GM23338 (cell line): ENCODE measurements around the gene PDZD8. TPM values are rescaled to one million over a fixed set of nuclear protein-coding genes. Genes with fewer than 3 reads are reported as not detected.

ENCODE experiments used
- ATAC-seq: fragments of 200-7000 bp; cut with Tn5 transposase; 3 replicates; pipeline ENCODE4 v1.9.1; 2020
- DNase-seq: peaks from one replicate; pipeline ENCODE4 v3.0.0-alpha.2; 2015; ENCODE audit warnings: low spot score
- H2AFZ ChIP-seq: fragments of 200-600 bp; sonication (generic); 2 replicates; pipeline ENCODE4 v1.8.0; 2016; ENCODE audit warnings: antibody characterized with exemption, mild to moderate bottlenecking, moderate library complexity
- H3F3A ChIP-seq: fragments of 200-600 bp; sonication (generic); replicated peaks from 2 replicates; pipeline ENCODE4 v1.8.0; 2017; ENCODE audit warnings: antibody characterized with exemption, mixed run types, low read depth
- H3K27ac ChIP-seq: fragments of 200-600 bp; sonication (generic); 2 replicates; pipeline ENCODE4 v1.6.1; 2016; ENCODE audit warnings: low read depth
- H3K27me3 ChIP-seq: fragments of 200-600 bp; sonication (generic); 2 replicates; pipeline ENCODE4 v1.8.0; 2016; ENCODE audit warnings: mild to moderate bottlenecking, mixed run types, moderate library complexity; ENCODE audit not compliant: insufficient read depth
- H3K36me3 ChIP-seq: fragments of 200-600 bp; sonication (generic); 2 replicates; pipeline ENCODE4 v1.8.0; 2016; ENCODE audit warnings: mild to moderate bottlenecking; ENCODE audit not compliant: insufficient read depth
- H3K4me1 ChIP-seq: fragments of 200-600 bp; sonication (generic); 2 replicates; pipeline ENCODE4 v1.8.0; 2016; ENCODE audit warnings: mild to moderate bottlenecking, moderate library complexity; ENCODE audit not compliant: insufficient read depth
- H3K4me2 ChIP-seq: fragments of 200-600 bp; sonication (generic); 2 replicates; pipeline ENCODE4 v1.7.1; 2017; ENCODE audit warnings: mixed run types
- H3K4me3 ChIP-seq: fragments of 200-600 bp; sonication (generic); 2 replicates; pipeline ENCODE4 v1.6.1; 2016; ENCODE audit warnings: mixed run types
- H3K79me2 ChIP-seq: fragments of 200-600 bp; sonication (generic); replicated peaks from 2 replicates; pipeline ENCODE4 v1.8.0; 2017; ENCODE audit warnings: mild to moderate bottlenecking; ENCODE audit not compliant: insufficient read depth
- H3K9me2 ChIP-seq: fragments of 200-600 bp; sonication (generic); 2 replicates; pipeline ENCODE4 v1.8.0; 2017; ENCODE audit not compliant: insufficient read depth
- H4K20me1 ChIP-seq: fragments of 200-600 bp; sonication (generic); replicated peaks from 2 replicates; pipeline ENCODE4 v1.8.0; 2017; ENCODE audit warnings: mild to moderate bottlenecking; ENCODE audit not compliant: insufficient read depth
- H3K27ac Mint-ChIP-seq: 2 replicates; pipeline ENCODE4 v1.8.0; 2020; ENCODE audit warnings: inconsistent platforms, mild to moderate bottlenecking, moderate library complexity, mixed read lengths
- H3K27me3 Mint-ChIP-seq: 3 replicates; pipeline ENCODE4 v1.8.0; 2022; ENCODE audit warnings: low read depth, mild to moderate bottlenecking, moderate library complexity, mixed read lengths, inconsistent platforms; ENCODE audit not compliant: insufficient read depth, poor library complexity
- H3K36me3 Mint-ChIP-seq: 3 replicates; pipeline ENCODE4 v1.8.0; 2021; ENCODE audit warnings: low read depth, mild to moderate bottlenecking, inconsistent platforms, moderate library complexity, mixed read lengths
- H3K4me1 Mint-ChIP-seq: 3 replicates; pipeline ENCODE4 v1.8.0; 2020; ENCODE audit warnings: mild to moderate bottlenecking, inconsistent platforms, mixed read lengths
- H3K4me3 Mint-ChIP-seq: 3 replicates; pipeline ENCODE4 v1.8.0; 2021; ENCODE audit warnings: moderate library complexity, mild to moderate bottlenecking, inconsistent platforms, mixed read lengths
- H3K9me3 Mint-ChIP-seq: 3 replicates; pipeline ENCODE4 v1.8.0; 2020; ENCODE audit warnings: moderate library complexity, mild to moderate bottlenecking, inconsistent platforms, mixed read lengths
- CTCF ChIP-seq, 2 experiments: fragments of 200-600 bp in 1 of 2; sonication (generic) in 1 of 2; conservative IDR thresholded peaks; 2 replicates each; pipeline versions ENCODE4 v1.5.1 to v1.6.1; 2016 to 2017; ENCODE audit warnings: antibody characterized with exemption in 2 of 2, low read depth in 2 of 2, mild to moderate bottlenecking in 2 of 2, moderate library complexity in 1 of 2
- ETS1 ChIP-seq: IDR thresholded peaks from 2 replicates; pipeline ENCODE4 v1.6.1; 2016; ENCODE audit warnings: antibody characterized with exemption
- EZH2 ChIP-seq: fragments of 200-600 bp; sonication (generic); IDR thresholded peaks from one replicate; pipeline ENCODE4 v1.8.0; 2017; ENCODE audit warnings: antibody characterized with exemption, mild to moderate bottlenecking, low read depth; ENCODE audit not compliant: unreplicated experiment
- EZH2phosphoT487 ChIP-seq: fragments of 200-600 bp; sonication (generic); IDR thresholded peaks from one replicate; pipeline ENCODE4 v1.8.1; 2018; ENCODE audit warnings: antibody characterized with exemption; ENCODE audit not compliant: unreplicated experiment
- JUNB ChIP-seq: IDR thresholded peaks from one replicate; pipeline ENCODE4 v1.6.1; 2016; ENCODE audit warnings: antibody characterized with exemption; ENCODE audit not compliant: unreplicated experiment
- NANOG ChIP-seq: IDR thresholded peaks from 2 replicates; pipeline ENCODE4 v1.6.1; 2016; ENCODE audit warnings: antibody characterized with exemption, borderline replicate concordance
- POLR2AphosphoS5 ChIP-seq: IDR thresholded peaks from 2 replicates; pipeline ENCODE4 v1.6.1; 2016; ENCODE audit warnings: antibody characterized with exemption, low read depth
- STAT1 ChIP-seq: IDR thresholded peaks from one replicate; pipeline ENCODE4 v1.6.1; 2016; ENCODE audit warnings: antibody characterized with exemption; ENCODE audit not compliant: unreplicated experiment
- ZNF114 ChIP-seq: fragments of 250-450 bp; sonication (Bioruptor Pico); IDR thresholded peaks from 2 replicates; pipeline ENCODE4 v1.5.0; 2020; ENCODE audit warnings: mild to moderate bottlenecking, moderate library complexity
- ZNF331 ChIP-seq: fragments of 250-450 bp; sonication (Bioruptor Pico); IDR thresholded peaks from 2 replicates; pipeline ENCODE4 v1.5.0; 2020; ENCODE audit warnings: low read depth, mild to moderate bottlenecking, moderate library complexity
- ZNF462 ChIP-seq: fragments of 250-450 bp; sonication (Bioruptor Pico); IDR thresholded peaks from 2 replicates; pipeline ENCODE4 v1.5.0; 2020; ENCODE audit warnings: mild to moderate bottlenecking, moderate library complexity
- polyA plus RNA-seq: library from polyadenylated mRNA; unstranded; fragments of >200 nt; fragmentation: Nextera tagmentation; extraction: Ambion mirVana; gene quantifications from 2 replicates; pipeline ENCODE4 v1.2.1, GENCODE V29; 2016
- total RNA-seq: library from RNA; depleted of rRNA; stranded (reverse); fragments of >200 nt; shearing (Covaris generic); gene quantifications from 2 replicates; pipeline ENCODE4 v1.2.3, GENCODE V29; 2014

The PDZD8 gene
- total and polyA plus RNA-seq, 2 experiments from 2014 or later, result 11.4 to 28.6 TPM

GRCh38 chr10:117294735-117295134, 80.5 kb downstream of the PDZD8 start:
- H2AFZ ChIP-seq, result no peak overlapping the region
- no peaks in the 10 kb centered on the region for H3K9me2 ChIP-seq
- DNase-seq, result no peak
- no peaks in the 10 kb centered on the region for H3K4me1 ChIP-seq
- no peak overlapping the region for H3K27ac Mint-ChIP-seq
- no peak for ATAC-seq
- no peaks in the 10 kb centered on the region for H3K36me3 Mint-ChIP-seq
- H3K4me3 Mint-ChIP-seq, result no peak overlapping the region
- H3K79me2 ChIP-seq, result peaks cover 14% of the 10 kb centered on the region
- peaks cover 5% of the 10 kb centered on the region; the same call in 2 of the 3 replicates for H3K4me1 Mint-ChIP-seq
- H3F3A ChIP-seq, result no peaks in the 10 kb centered on the region
- H3K27me3 Mint-ChIP-seq, result peaks cover 2% of the 10 kb centered on the region
- H3K4me2 ChIP-seq, result no peak overlapping the region
- H3K27ac ChIP-seq, result no peak overlapping the region
- H3K27me3 ChIP-seq, result no peaks in the 10 kb centered on the region
- H3K36me3 ChIP-seq, result no peaks in the 10 kb centered on the region
- no peak for TF ChIP-seq EZH2phosphoT487
- TF ChIP-seq JUNB, result no peak
- TF ChIP-seq ZNF331 (CRISPR knock-in tag), result no peak
- no peak for TF ChIP-seq NANOG
- no peak for TF ChIP-seq POLR2AphosphoS5
- TF ChIP-seq STAT1, result no peak
- TF ChIP-seq CTCF (conservative IDR thresholded peaks at IDR 0.05; ENCODE audit: low read depth in 2 of 2), result no peak
- no peak for TF ChIP-seq ZNF114 (CRISPR knock-in tag)
- no peak overlapping the region for H3K4me3 ChIP-seq
- H4K20me1 ChIP-seq, result no peaks in the 10 kb centered on the region
- no peaks in the 10 kb centered on the region for H3K9me3 Mint-ChIP-seq

GRCh38 chr10:117294039-117294645, 81.1 kb downstream of the PDZD8 start:
- DNase-seq (no peak), ATAC-seq (no peak)
- Mint-ChIP-seq H3K9me3 (no peaks in the 10 kb centered on the region), H3K27me3 (peaks cover 2% of the 10 kb centered on the region), H3K4me1 (peaks cover 4% of the 10 kb centered on the region; the same call in 1 of the 3 replicates), H3K36me3 (peaks cover 3% of the 10 kb centered on the region; the same call in 1 of the 3 replicates), H3K27ac (no peak overlapping the region), H3K4me3 (no peak overlapping the region)
- no peaks in the 10 kb centered on the region for H3K27me3 ChIP-seq
- H4K20me1 ChIP-seq, result no peaks in the 10 kb centered on the region
- no peak overlapping the region for H3K4me3 ChIP-seq
- H2AFZ ChIP-seq, result no peak overlapping the region
- no peak overlapping the region for H3K27ac ChIP-seq
- H3K4me1 ChIP-seq, result no peaks in the 10 kb centered on the region
- H3K79me2 ChIP-seq, result peaks cover 14% of the 10 kb centered on the region
- no peaks in the 10 kb centered on the region for H3F3A ChIP-seq
- H3K4me2 ChIP-seq, result no peak overlapping the region
- no peaks in the 10 kb centered on the region for H3K36me3 ChIP-seq
- no peaks in the 10 kb centered on the region for H3K9me2 ChIP-seq
- TF ChIP-seq EZH2phosphoT487 (no peak), ZNF462 (CRISPR knock-in tag) (no peak), STAT1 (no peak), ZNF114 (CRISPR knock-in tag) (no peak), ETS1 (no peak), NANOG (no peak), EZH2 (no peak), ZNF331 (CRISPR knock-in tag) (no peak), JUNB (no peak), POLR2AphosphoS5 (no peak)
